Caco-2 (cell line): ENCODE results near the gene WWOX. TPM values are rescaled to one million over a fixed set of nuclear protein-coding genes. Genes with fewer than 3 reads are reported as not detected.

Experiments used
- BruUV-seq: library from RNA; stranded (reverse); fragments of 400-500 nt; replicated peaks from 2 replicates; lab custom pipeline; 2021; lab: Mats Ljungman, UMichigan
- CTCF ChIA-PET: fragments of 300-600 bp; sonication (Branson Sonifier 250); formaldehyde crosslinking; loops from one replicate; lab custom pipeline; 2022; ENCODE audit warnings: antibody characterized with exemption; lab: Charles Lee
- POLR2A ChIA-PET: fragments of 300-600 bp; sonication (Branson Sonifier 250); formaldehyde crosslinking; loops from one replicate; lab custom pipeline; 2022; ENCODE audit warnings: antibody characterized with exemption; lab: Charles Lee
- DNase-seq, 2 experiments: peaks; one replicate each; pipeline versions ENCODE4 v3.0.0 to v3.0.0-alpha.2; 2020 to 2022
- H3K27me3 ChIP-seq: replicated peaks from 2 replicates; pipeline ENCODE4 v1.6.0; 2011; ENCODE audit warnings: low read length; ENCODE audit not compliant: control insufficient read depth, insufficient read depth
- H3K36me3 ChIP-seq: 2 replicates; pipeline ENCODE4 v1.5.1; 2011; ENCODE audit warnings: low read length; ENCODE audit not compliant: control insufficient read depth, insufficient read depth
- H3K4me1 ChIP-seq: fragments of 250-450 bp; sonication (Bioruptor Pico); 2 replicates; pipeline ENCODE4 v1.5.1; 2020; ENCODE audit warnings: mild to moderate bottlenecking
- H3K4me3 ChIP-seq: 2 replicates; pipeline ENCODE4 v1.5.1; 2011; ENCODE audit warnings: low read depth, mild to moderate bottlenecking, control low read depth, low read length
- H3K9me3 ChIP-seq: fragments of 250-450 bp; sonication (Bioruptor Pico); 2 replicates; pipeline ENCODE4 v1.5.1; 2020; ENCODE audit warnings: mild to moderate bottlenecking, moderate library complexity
- H3K27ac Mint-ChIP-seq: one replicate; pipeline ENCODE4 v1.8.0; 2022; ENCODE audit warnings: mixed read lengths; ENCODE audit not compliant: unreplicated experiment
- H3K27me3 Mint-ChIP-seq: one replicate; pipeline ENCODE4 v1.8.0; 2022; ENCODE audit warnings: mixed read lengths; ENCODE audit not compliant: insufficient read depth, unreplicated experiment
- H3K36me3 Mint-ChIP-seq: one replicate; pipeline ENCODE4 v1.8.0; 2022; ENCODE audit warnings: mild to moderate bottlenecking, mixed read lengths; ENCODE audit not compliant: insufficient read depth, unreplicated experiment
- H3K4me1 Mint-ChIP-seq: one replicate; pipeline ENCODE4 v1.8.0; 2022; ENCODE audit warnings: low read depth, mixed read lengths; ENCODE audit not compliant: unreplicated experiment
- H3K4me3 Mint-ChIP-seq: one replicate; pipeline ENCODE4 v1.8.0; 2022; ENCODE audit warnings: mild to moderate bottlenecking, moderate library complexity, mixed read lengths; ENCODE audit not compliant: unreplicated experiment
- H3K9me3 Mint-ChIP-seq: one replicate; pipeline ENCODE4 v1.8.0; 2022; ENCODE audit warnings: mixed read lengths; ENCODE audit not compliant: unreplicated experiment
- intact Hi-C: fragments of 100-400 bp; cut with micrococcal nuclease; formaldehyde crosslinking; loops from one replicate; pipeline ENCODE4 v1.10.0; 2022; ENCODE audit not compliant: unreplicated experiment
- total RNA-seq: library from RNA; stranded (reverse); gene quantifications from 2 replicates; pipeline ENCODE4 v1.2.3, GENCODE V29; 2022
- TF ChIP-seq, protein P1 (sequence below), 2 experiments: fragments of 200-600 bp in 1 of 2; IDR thresholded peaks; 1 replicate in 1 of 2; 2 replicates in 1 of 2; pipeline versions ENCODE4 v1.5.1 to v1.8.0; 2011 to 2022; ENCODE audit warnings: antibody characterized with exemption in 1 of 2, control low read depth in 1 of 2, inconsistent platforms in 1 of 2, low read depth in 1 of 2, low read length in 1 of 2, mild to moderate bottlenecking in 1 of 2, moderate library complexity in 1 of 2; ENCODE audit not compliant: insufficient read depth in 1 of 2, severe bottlenecking in 1 of 2, unreplicated experiment in 1 of 2

WWOX gene
- total RNA-seq, 1 experiment from 2014 or later: 45.0 TPM

DNA sequence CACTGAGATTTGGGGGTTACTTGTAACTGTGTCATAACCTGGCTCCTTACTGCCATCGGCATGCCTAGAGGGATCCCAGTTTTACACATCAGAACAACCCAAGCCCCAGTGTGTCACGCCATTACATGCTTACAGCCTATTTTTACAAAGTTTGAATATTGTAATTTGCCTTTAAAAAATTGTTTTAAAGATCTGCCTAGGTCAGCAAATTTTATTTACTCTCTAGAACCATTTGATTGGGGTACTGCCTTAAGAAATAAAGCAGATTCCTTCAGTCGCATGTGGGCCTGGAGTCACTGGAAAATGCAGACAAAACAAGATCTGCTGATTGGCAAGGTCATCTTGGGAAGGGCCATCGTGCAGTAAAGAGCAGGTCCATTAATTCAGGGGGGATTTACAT, 566.9 kb downstream of the WWOX start:
- POLR2A ChIA-PET: no interaction called here
- no peak overlapping the region for H3K27ac Mint-ChIP-seq
- no TSS peak for BruUV-seq
- no peaks in the 10 kb centered on the region for H3K36me3 Mint-ChIP-seq
- H3K27me3 ChIP-seq: no peaks in the 10 kb centered on the region
- intact Hi-C loops: no loop called here
- H3K9me3 Mint-ChIP-seq: peaks cover 7% of the 10 kb centered on the region
- no peak overlapping the region for H3K4me3 ChIP-seq
- no peak for DNase-seq
- H3K27me3 Mint-ChIP-seq: no peaks in the 10 kb centered on the region
- H3K36me3 ChIP-seq: no peaks in the 10 kb centered on the region
- H3K4me3 Mint-ChIP-seq: no peak overlapping the region
- peaks cover 9% of the 10 kb centered on the region for H3K4me1 Mint-ChIP-seq
- peaks cover 8% of the 10 kb centered on the region for H3K4me1 ChIP-seq
- H3K9me3 ChIP-seq: no peaks in the 10 kb centered on the region
- TF ChIP-seq, protein P1, sequence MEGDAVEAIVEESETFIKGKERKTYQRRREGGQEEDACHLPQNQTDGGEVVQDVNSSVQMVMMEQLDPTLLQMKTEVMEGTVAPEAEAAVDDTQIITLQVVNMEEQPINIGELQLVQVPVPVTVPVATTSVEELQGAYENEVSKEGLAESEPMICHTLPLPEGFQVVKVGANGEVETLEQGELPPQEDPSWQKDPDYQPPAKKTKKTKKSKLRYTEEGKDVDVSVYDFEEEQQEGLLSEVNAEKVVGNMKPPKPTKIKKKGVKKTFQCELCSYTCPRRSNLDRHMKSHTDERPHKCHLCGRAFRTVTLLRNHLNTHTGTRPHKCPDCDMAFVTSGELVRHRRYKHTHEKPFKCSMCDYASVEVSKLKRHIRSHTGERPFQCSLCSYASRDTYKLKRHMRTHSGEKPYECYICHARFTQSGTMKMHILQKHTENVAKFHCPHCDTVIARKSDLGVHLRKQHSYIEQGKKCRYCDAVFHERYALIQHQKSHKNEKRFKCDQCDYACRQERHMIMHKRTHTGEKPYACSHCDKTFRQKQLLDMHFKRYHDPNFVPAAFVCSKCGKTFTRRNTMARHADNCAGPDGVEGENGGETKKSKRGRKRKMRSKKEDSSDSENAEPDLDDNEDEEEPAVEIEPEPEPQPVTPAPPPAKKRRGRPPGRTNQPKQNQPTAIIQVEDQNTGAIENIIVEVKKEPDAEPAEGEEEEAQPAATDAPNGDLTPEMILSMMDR (IDR thresholded peaks at IDR 0.05; ENCODE audit: insufficient read depth in 1 of 2, low read depth in 1 of 2, low read length in 1 of 2, severe bottlenecking in 1 of 2, unreplicated experiment in 1 of 2): no peak
- CTCF ChIA-PET: no interaction called here

DNA sequence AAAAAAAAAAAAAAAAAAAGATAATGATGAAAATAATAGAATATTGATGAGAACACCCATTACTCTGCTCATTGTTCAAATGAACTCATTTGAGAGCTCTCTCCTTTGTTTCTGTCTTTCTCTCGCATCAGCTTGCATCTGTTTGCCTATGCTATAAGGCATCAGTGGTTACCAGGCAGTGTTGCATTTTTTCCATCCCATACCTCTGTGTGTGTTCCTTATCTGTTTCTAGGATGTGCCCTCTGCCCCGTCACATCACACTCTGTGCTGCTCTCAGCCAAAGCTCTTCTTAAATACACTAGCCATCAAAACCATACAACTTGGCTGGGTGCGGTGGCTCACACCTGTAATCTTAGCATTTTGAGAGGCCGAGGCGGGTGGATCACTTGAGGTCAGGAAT, 568.2 kb downstream of the WWOX start:
- no peak for DNase-seq
- ChIA-PET CTCF (no interaction called here), POLR2A (interaction anchor here (0.6 kb wide), 1 partner anchor 222 kb away, joined by 3 read pairs; no protein-coding TSS in a partner anchor)
- no peaks in the 10 kb centered on the region for H3K27me3 ChIP-seq
- TF ChIP-seq, protein P1 (IDR thresholded peaks at IDR 0.05; ENCODE audit: insufficient read depth in 1 of 2, low read depth in 1 of 2, low read length in 1 of 2, severe bottlenecking in 1 of 2, unreplicated experiment in 1 of 2): no peak
- Mint-ChIP-seq H3K27ac (no peak overlapping the region), H3K4me3 (no peak overlapping the region), H3K4me1 (peaks cover 9% of the 10 kb centered on the region), H3K36me3 (no peaks in the 10 kb centered on the region), H3K9me3 (peaks cover 7% of the 10 kb centered on the region), H3K27me3 (no peaks in the 10 kb centered on the region)
- no TSS peak for BruUV-seq
- peaks cover 8% of the 10 kb centered on the region for H3K4me1 ChIP-seq
- H3K4me3 ChIP-seq: no peak overlapping the region
- H3K36me3 ChIP-seq: no peaks in the 10 kb centered on the region
- H3K9me3 ChIP-seq: no peaks in the 10 kb centered on the region
- intact Hi-C loops: no loop called here

DNA sequence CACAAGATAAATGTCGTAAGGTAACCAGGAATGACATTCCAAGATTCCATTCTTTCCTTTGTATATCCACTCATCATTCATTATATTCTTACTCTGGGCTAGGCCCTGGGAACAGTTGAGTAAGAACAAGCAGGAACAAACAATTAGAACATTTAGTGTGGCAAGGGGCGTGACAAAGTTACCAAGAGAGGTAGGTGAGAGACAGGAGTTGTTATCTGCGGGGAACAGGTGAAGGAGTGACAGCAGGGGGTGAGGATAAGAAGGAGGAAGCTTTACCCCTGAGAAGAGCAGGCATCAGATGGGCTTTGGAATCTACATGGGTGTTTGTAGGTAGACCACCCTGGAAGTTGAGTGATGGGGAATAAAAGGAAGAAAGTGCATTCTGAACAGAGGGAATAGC, 568.9 kb downstream of the WWOX start:
- Histone ChIP-seq H3K4me3 (no peak overlapping the region), H3K36me3 (no peaks in the 10 kb centered on the region), H3K4me1 (peaks cover 8% of the 10 kb centered on the region), H3K27me3 (no peaks in the 10 kb centered on the region), H3K9me3 (no peaks in the 10 kb centered on the region)
- TF ChIP-seq, protein P1 (IDR thresholded peaks at IDR 0.05; ENCODE audit: insufficient read depth in 1 of 2, low read depth in 1 of 2, low read length in 1 of 2, severe bottlenecking in 1 of 2, unreplicated experiment in 1 of 2): no peak
- CTCF ChIA-PET: no interaction called here
- DNase-seq: no peak
- POLR2A ChIA-PET: interaction anchor here (0.6 kb wide), 1 partner anchor 223 kb away, joined by 3 read pairs; no protein-coding TSS in a partner anchor
- Mint-ChIP-seq H3K4me1 (peaks cover 9% of the 10 kb centered on the region), H3K4me3 (no peak overlapping the region), H3K27ac (no peak overlapping the region), H3K36me3 (no peaks in the 10 kb centered on the region), H3K27me3 (no peaks in the 10 kb centered on the region), H3K9me3 (peaks cover 7% of the 10 kb centered on the region)
- no TSS peak for BruUV-seq
- intact Hi-C loops: no loop called here
